GM13976 (cell line): ENCODE results near the gene AGAP1.

Source experiments
- DNase-seq: peaks from one replicate; pipeline ENCODE4 v3.0.0; 2012; ENCODE audit warnings: low spot score
- CTCF ChIP-seq: IDR thresholded peaks from 2 replicates; pipeline ENCODE4 v1.5.1; 2012; ENCODE audit warnings: borderline replicate concordance, mild to moderate bottlenecking; ENCODE audit not compliant: insufficient read depth; ENCODE audit errors: extremely low read depth, missing control alignments, control extremely low read depth
- in situ Hi-C: fragments of 300-500 bp; cut with MboI; formaldehyde crosslinking; loops from one replicate; pipeline ENCODE4 v1.12.0; 2022; ENCODE audit warnings: low sequenced_read_pairs, mixed read lengths, inconsistent platforms; ENCODE audit not compliant: unreplicated experiment

The AGAP1 gene

GRCh38 chr2:235564884-235565530 is 71.2 kb downstream of the AGAP1 start:
- no peak for TF ChIP-seq CTCF
- DNase-seq = no peak
- in situ Hi-C loops = no loop called here

GRCh38 chr2:235566415-235566814 is 72.6 kb downstream of the AGAP1 start:
- no peak for DNase-seq
- in situ Hi-C loops = no loop called here
- no peak for TF ChIP-seq CTCF

- DNase-seq = no peak
- no peak for TF ChIP-seq CTCF
- in situ Hi-C loops = no loop called here
Observed at GRCh38 chr2:235566931-235567495, 73.2 kb downstream of the AGAP1 start.

- TF ChIP-seq CTCF = no peak
- in situ Hi-C loops = no loop called here
- DNase-seq = no peak
Observed at GRCh38 chr2:235567842-235568241, 74.0 kb downstream of the AGAP1 start.

- in situ Hi-C loops = no loop called here
- TF ChIP-seq CTCF = no peak
- DNase-seq = no peak
Observed at GRCh38 chr2:235568431-235568830, 74.6 kb downstream of the AGAP1 start.

GRCh38 chr2:235569837-235570236 is 76.0 kb downstream of the AGAP1 start:
- in situ Hi-C loops = no loop called here
- TF ChIP-seq CTCF = no peak
- no peak for DNase-seq
